Measurements from ENCODE around the gene NT5E.

The NT5E gene

GRCh38 chr6:85453490-85453889 lies 3.6 kb downstream of the NT5E start:
- in situ Hi-C loops (cut with HindIII; ENCODE audit: low pct_ligation_motif_present, low pct_unique_long_range_greater_than_20kb, low sequenced_read_pairs), result no loop called here
- DNase-seq, result no peak

DNA sequence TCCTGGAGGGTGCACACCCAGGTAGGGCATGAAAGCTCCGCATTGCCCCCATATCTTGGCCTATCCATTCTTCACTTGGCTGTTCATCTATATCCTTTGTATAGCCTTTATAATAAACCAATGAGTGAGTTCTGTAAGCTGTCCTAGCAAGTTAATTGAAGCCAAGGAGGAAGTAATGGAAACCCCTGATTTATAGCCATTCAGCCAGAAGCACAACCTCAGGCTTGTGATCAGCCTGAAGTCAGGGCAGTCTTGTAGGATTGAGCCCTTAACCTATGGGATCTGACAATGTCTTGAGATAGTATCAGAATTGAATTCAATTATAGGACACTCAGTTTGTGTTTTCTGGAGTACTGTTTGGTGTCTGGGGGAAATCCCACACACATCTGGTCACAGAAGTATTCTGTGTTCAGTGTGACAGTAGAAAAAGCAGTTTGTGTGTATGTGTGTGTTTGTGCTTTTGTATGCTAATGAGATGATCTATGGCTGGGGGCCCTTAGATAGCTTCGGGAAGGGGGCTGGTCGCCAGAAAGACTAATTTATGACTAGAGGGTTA lies 5.7 kb downstream of the NT5E start:
- in situ Hi-C loops (cut with HindIII; ENCODE audit: low pct_ligation_motif_present, low pct_unique_long_range_greater_than_20kb, low sequenced_read_pairs), result no loop called here
- no peak for DNase-seq

- in situ Hi-C loops (cut with HindIII; ENCODE audit: low pct_ligation_motif_present, low pct_unique_long_range_greater_than_20kb, low sequenced_read_pairs), result no loop called here
Observed at GRCh38 chr6:85456782-85457181, 6.9 kb downstream of the NT5E start.

DNA sequence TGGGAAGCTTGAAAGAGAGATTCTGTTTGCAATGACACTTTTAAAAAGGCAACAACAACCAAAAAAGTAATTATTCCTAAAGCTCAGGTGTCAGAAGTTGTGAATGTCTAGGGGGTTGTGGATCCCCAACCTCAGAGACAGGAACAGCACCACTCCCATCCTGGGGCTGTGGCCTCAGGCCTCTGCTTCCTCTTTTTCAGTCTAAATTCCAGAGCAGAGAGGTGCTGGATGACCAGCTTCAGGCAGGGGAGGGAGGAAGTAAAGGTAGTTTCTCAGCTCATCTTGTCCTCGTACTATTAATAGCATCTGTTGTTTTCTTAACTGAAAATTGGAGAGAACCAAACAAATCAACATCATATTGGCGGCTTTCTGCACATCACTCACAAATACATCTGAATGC lies 8.3 kb downstream of the NT5E start:
- in situ Hi-C loops (cut with HindIII; ENCODE audit: low pct_ligation_motif_present, low pct_unique_long_range_greater_than_20kb, low sequenced_read_pairs), result no loop called here
- no peak for DNase-seq

More at GRCh38 chr6:85456782-85457181, 6.9 kb downstream of the NT5E start:
- no peak for DNase-seq

DNA sequence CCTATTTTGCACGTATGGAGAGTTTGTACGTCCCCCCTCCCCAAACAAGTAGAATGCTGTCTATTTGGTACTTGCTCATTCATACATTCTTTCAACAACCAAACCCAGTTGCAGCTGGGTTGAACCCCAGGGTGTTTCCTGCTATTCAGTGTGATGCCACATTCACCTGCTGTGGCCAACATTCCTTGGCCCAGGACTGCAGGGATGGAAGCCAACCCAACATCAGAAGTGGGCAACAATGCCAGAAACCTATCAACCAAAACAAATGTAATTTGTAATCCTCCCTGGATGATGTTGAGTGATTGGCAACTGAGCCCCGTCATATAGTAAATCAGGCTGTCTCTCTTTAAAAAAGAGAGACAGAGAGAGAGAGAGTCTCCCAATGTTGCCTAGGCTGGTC lies 8.9 kb downstream of the NT5E start:
- in situ Hi-C loops (cut with HindIII; ENCODE audit: low pct_ligation_motif_present, low pct_unique_long_range_greater_than_20kb, low sequenced_read_pairs), result no loop called here
- DNase-seq, result peak; percentile 24

DNA sequence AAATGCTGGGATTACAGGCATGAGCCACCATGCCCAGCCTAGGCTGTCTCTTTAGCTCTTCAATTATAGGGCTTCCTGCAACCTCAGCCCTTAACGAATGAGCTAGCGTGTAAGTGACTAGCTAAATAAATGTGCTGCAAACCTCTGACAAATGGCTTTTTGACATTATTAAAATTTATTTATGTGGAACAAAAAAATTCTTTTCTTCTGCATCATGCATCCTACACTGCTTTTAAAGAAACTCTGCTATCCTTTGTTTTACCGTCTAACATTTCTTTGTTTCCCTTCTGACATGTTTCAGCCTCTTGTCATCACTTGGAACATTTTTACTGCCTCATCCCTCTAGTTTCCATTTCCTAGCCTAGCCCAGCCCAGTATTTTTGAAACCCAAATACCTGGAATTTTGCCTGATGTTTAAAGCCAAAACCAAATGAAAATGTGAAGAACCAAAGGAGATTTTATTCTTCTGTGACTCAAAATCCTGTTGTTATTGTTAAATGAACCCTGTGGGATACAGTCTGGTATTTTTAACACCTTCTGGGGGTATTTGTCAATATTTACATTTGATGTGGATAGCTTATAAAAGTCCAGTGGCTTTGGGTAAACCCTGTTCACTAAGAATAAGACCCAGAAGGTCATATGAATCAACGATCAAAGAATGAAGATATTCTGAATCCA lies 9.5 kb downstream of the NT5E start:
- no peak for DNase-seq
- in situ Hi-C loops (cut with HindIII; ENCODE audit: low pct_ligation_motif_present, low pct_unique_long_range_greater_than_20kb, low sequenced_read_pairs), result no loop called here

DNA sequence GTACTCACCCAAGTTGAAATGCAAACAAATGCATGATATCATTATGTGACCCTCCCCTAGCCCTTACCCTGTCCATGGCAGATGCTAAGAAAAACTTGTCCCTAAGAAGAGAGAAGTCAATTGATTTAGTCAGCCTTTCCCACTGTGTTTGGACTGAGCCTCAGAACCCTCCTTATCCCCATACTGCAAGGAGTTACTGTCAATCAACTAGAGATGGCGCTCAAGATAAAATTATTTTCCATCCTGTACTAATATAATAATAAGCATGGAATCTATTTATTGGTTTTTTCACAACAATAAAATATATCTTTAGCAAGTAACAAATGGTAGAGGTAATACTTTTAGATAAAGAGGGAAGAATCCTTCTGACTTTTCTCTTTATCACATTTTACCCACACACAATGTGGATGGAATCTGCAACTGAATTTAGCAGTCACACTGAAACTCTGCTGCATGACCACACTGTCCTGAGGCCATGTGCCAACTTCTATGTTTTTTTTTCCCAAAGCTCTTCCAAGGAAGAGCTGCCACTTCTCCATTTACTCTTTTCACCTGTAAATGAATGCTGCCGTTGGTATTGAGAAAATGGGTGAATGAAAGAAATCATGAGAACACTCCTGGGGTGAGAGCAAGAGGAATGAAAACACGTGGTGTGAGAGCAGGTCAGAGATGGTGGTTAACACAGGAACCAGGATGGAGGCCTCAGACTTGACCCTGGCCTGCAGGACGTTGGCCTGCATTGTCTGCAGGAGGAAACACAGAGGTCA lies 10.5 kb downstream of the NT5E start:
- DNase-seq, result no peak
- in situ Hi-C loops (cut with HindIII; ENCODE audit: low pct_ligation_motif_present, low pct_unique_long_range_greater_than_20kb, low sequenced_read_pairs), result no loop called here

- in situ Hi-C loops (cut with HindIII; ENCODE audit: low pct_ligation_motif_present, low pct_unique_long_range_greater_than_20kb, low sequenced_read_pairs), result no loop called here
- no peak for DNase-seq
Observed at GRCh38 chr6:85460921-85461797, 11.3 kb downstream of the NT5E start.

DNA sequence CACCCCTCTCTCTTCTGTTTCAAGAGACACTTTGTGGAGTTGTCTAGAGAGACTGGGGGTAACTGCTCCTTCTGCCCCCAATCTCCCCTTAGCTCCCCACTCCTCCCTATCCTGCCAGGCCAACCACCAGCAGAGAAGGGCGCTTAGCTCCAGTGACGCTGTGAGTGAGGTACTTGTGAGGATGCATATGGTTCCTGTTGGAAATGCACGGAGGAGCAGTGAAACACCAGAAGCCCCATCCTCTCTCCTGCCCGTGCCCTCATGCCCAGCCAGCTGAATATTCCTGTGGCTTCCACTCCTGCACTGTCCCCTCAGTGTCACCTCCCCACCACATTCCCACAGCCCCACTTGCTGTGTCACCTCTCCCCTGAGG lies 11.9 kb downstream of the NT5E start:
- no peak for DNase-seq
- in situ Hi-C loops (cut with HindIII; ENCODE audit: low pct_ligation_motif_present, low pct_unique_long_range_greater_than_20kb, low sequenced_read_pairs), result no loop called here

- in situ Hi-C loops (cut with HindIII; ENCODE audit: low pct_ligation_motif_present, low pct_unique_long_range_greater_than_20kb, low sequenced_read_pairs), result no loop called here
- DNase-seq, result no peak
Observed at GRCh38 chr6:85462673-85463072, 12.8 kb downstream of the NT5E start.

DNA sequence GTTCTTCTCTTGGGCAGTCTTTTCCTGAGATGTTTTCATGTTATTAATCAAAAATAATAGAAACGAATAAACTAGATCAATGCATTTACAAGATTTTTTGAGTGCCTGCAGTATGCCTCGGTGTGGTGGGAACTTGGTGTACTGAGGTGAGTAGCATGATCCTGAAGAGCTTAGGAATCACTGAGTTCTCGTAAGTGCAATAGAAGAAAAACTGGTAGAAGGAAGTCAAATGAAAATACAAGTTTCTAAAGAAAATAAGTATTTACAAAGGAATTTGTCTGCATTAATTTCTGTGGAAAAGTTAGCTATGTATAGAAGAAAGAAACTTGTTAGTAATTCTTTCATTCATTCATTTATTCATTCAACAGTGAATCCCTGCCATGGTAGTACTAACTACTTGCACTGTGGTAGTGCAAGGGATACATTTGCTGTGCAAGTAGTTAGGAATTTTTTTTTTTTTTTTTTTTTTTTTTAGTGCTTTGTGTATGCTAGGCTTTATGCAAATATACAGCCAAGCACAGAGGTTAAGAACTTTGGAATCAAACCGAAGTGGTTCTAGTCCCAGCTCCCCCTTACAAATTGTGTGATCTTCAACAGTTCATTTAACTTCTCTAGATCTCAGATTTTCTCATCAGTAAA lies 13.9 kb downstream of the NT5E start:
- in situ Hi-C loops (cut with HindIII; ENCODE audit: low pct_ligation_motif_present, low pct_unique_long_range_greater_than_20kb, low sequenced_read_pairs), result no loop called here
- peak; percentile 17 for DNase-seq

- peak; percentile 92 for DNase-seq
- in situ Hi-C loops (cut with HindIII; ENCODE audit: low pct_ligation_motif_present, low pct_unique_long_range_greater_than_20kb, low sequenced_read_pairs), result no loop called here
Observed at GRCh38 chr6:85464260-85464644, 14.4 kb downstream of the NT5E start.

- DNase-seq, result peak; percentile 47
- in situ Hi-C loops (cut with HindIII; ENCODE audit: low pct_ligation_motif_present, low pct_unique_long_range_greater_than_20kb, low sequenced_read_pairs), result no loop called here
Observed at GRCh38 chr6:85464722-85465150, 14.9 kb downstream of the NT5E start.

DNA sequence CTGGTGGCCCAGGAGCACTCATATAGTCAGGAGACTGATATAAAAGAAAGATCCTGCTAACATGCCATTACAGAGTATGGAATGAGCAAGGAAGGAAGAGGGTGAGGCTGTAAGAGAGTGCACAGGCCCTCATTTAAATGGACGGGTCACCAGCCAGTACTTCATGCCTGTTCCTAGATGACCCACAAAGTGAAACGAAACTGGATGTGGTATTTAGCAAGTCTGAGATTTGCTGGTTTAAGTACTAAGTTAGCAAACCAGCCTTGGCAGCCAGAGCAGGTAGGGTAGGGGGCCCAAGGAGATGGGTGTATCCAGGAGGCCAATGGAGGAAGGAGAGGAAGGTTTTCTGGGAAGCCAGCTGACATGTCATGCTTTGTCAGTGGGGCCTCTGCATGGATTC lies 15.9 kb downstream of the NT5E start:
- in situ Hi-C loops (cut with HindIII; ENCODE audit: low pct_ligation_motif_present, low pct_unique_long_range_greater_than_20kb, low sequenced_read_pairs), result no loop called here
- no peak for DNase-seq

DNA sequence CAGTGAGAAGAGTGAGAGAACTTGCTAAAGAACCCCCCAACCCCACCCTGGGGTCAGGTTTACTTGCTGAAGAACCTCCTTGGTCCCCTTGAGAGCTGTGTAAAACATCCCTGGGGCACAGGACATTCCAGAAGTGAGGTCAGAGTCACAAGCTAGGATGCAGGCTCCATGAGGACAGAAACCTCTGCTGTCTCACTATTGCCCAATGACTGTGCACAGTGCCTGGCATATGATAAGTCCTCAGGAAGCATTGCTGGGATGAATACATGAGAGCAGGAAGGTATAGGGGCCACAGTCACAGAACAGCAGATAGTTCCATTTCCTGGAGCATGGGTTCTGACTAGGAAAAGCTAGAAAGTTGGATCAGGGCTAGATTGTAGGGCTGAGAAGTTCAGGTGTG lies 18.4 kb downstream of the NT5E start:
- in situ Hi-C loops (cut with HindIII; ENCODE audit: low pct_ligation_motif_present, low pct_unique_long_range_greater_than_20kb, low sequenced_read_pairs), result no loop called here
- DNase-seq, result no peak

DNA sequence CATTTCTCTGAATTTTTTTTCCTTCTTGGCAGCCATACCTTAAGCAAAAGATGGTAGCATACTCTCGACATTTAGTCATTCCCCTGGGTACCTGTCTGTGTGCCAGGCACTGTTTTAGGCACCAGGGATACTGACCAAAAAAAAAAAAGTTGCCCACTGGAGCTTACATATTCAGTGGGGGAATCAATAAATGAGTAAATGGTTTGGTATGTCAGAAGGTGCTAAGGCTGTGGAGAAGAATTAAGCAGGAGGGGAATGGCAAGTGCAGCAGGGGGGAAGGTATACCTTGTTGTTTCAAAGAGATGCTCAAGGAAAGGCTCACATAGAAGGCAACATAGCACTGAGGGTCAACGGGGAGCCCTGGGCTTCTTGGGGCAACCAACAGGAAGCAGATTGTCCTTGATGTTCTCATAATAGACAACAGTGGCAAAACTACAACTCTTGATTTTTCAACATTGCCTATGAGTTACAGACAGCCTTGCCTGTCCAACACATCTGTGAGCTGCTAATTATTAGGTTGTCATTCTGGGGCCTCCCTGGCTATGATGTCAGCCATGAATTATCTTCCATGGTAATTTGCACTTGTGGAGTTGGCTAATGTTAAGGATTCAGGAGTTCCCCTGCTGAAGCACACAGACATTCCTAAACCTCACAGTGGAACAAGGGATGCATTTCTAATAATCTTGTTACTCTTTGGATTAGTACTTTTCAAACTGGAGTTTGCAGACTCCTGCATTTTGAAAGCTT lies 19.6 kb downstream of the NT5E start:
- in situ Hi-C loops (cut with HindIII; ENCODE audit: low pct_ligation_motif_present, low pct_unique_long_range_greater_than_20kb, low sequenced_read_pairs), result no loop called here

GRCh38 chr6:85470023-85470410 lies 20.1 kb downstream of the NT5E start:
- DNase-seq, result no peak

More for the DNA sequence above, 19.6 kb downstream of the NT5E start:
- no peak for DNase-seq

DNA sequence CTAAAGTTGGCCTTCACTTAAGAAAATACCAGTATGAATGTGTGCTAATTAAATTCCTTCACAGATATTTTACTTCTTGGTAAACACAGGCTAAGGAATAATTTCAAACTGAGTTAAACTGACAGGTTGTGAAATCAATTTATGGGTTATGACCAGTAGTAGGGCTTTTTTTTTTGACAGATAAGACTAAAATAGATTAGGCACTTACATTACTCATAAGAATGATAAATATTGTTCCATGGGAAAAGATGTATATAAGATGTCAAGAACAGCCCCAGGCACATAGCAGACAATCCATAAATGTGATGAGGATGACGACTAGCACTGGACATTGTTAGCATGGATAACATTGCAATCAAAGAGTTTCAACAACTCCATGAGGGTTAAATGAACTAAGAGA lies 22.9 kb downstream of the NT5E start:
- in situ Hi-C loops (cut with HindIII; ENCODE audit: low pct_ligation_motif_present, low pct_unique_long_range_greater_than_20kb, low sequenced_read_pairs), result no loop called here
- no peak for DNase-seq

More at GRCh38 chr6:85470023-85470410, 20.1 kb downstream of the NT5E start:
- in situ Hi-C loops (cut with HindIII; ENCODE audit: low pct_ligation_motif_present, low pct_unique_long_range_greater_than_20kb, low sequenced_read_pairs), result no loop called here

All from ACHN (cell line).